Testis (tissue), 2 donors: ENCODE measurements around the gene INSIG2.

Experiments
- CTCF ChIP-seq, 3 experiments: fragments of 450-650 bp in 2 of 3; fragments of 200-600 bp in 1 of 3; sonication (generic) in 1 of 3; IDR thresholded peaks; one replicate each; pipeline ENCODE4 v1.5.1; 2016 to 2019; ENCODE audit warnings: antibody characterized with exemption in 3 of 3, mild to moderate bottlenecking in 2 of 3, moderate library complexity in 1 of 3
- POLR2A ChIP-seq: fragments of 450-650 bp; IDR thresholded peaks from one replicate; pipeline ENCODE4 v1.6.1; 2017; ENCODE audit warnings: antibody characterized with exemption, mild to moderate bottlenecking, moderate library complexity

- TF ChIP-seq CTCF (IDR thresholded peaks at IDR 0.05) (no peak), POLR2A (no peak)
These were observed 24.6 kb downstream of the INSIG2 start for GRCh38 chr2:118112771-118113334.
